Bronchus fibroblast of lung (primary cell): ENCODE results near the gene DACT2. TPM values are rescaled to one million over a fixed set of nuclear protein-coding genes. Genes with fewer than 3 reads are reported as not detected.

Source experiments
- total RNA-seq: library from RNA; depleted of rRNA; stranded (reverse); fragments of >200 nt; gene quantifications from 2 replicates; pipeline ENCODE4 v1.2.3, GENCODE V29; 2015

Gene DACT2, protein sequence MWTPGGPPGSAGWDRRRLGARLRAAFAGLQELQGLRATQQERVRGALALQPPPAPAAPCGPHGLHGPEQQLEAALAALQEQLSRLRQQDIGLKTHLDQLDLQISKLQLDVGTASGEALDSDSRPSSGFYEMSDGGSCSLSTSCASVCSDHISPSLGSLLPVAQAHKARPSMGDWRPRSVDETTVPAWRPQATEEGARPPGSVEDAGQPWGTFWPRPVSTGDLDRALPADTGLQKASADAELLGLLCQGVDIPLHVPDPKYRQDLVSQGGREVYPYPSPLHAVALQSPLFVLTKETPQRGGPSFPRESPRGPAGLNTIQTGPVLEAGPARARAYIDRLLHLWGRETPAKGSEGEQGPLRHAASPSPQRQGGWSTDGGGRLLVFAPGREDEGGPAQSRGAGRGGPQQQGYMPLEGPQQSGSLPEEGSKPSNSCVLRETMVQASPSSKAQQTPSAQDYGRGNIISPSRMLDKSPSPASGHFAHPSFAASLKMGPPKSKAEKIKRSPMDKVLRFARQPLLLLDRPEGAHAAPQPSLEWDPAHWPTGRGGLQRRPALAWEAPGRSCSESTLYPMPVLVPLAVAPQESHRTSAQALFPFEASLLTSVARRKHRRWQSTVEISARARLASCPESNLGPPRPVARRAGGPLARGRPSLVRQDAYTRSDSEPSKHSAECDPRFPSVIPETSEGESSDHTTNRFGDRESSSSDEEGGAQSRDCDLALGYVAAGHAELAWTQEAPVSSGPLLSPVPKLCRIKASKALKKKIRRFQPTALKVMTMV
- total RNA-seq: 0.15 TPM in 1 of 2 replicates, not detected in the other

DNA sequence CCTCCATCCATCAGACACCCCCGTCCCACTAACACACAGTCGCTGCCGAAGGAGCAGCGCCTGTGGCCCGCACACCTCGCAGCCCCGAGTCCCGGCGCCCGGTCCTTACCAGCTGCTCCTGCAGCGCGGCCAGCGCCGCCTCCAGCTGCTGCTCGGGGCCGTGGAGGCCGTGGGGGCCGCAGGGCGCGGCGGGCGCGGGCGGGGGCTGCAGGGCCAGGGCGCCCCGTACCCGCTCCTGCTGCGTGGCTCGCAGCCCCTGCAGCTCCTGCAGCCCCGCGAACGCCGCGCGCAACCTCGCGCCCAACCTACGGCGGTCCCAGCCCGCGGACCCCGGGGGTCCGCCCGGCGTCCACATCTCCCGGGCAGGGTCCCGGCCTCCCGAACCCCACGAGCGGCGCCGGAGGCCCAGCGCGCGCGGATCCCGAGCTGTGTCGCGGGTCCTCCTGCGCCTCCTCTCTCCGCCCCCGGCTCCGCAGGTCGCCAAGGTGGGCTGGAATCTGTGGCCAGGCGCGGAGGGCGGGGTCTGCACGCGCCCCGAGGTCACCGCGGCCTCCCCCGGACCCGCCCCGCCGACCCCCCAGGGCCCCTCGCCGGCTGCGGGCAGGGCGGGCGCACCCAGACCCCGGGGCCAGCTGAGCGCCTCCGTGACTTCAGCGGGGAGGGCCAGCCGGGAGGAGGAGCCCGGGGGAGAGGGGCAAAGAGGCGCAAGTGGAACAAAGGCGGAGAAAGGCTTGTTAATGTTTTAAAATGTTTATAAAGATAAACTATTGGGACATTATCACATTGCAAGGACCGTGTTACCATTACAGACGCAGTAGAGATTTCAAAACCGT lies at the start of gene DACT2:
TSS of gene DACT2 (minus strand) at position 499 of the 833 bp plus-strand sequence. CDS start at position 355, 144 bp downstream.

Other genes starting within 250 kb of the DACT2 start
- not detected in 2 replicates for gene FRMD1, start 240.6 kb downstream of the DACT2 start, total RNA-seq
- not detected in 2 replicates for gene SMOC2, start 121.4 kb upstream of the DACT2 start, total RNA-seq